ENCODE data around the gene SAMMSON.

Gene SAMMSON

DNA sequence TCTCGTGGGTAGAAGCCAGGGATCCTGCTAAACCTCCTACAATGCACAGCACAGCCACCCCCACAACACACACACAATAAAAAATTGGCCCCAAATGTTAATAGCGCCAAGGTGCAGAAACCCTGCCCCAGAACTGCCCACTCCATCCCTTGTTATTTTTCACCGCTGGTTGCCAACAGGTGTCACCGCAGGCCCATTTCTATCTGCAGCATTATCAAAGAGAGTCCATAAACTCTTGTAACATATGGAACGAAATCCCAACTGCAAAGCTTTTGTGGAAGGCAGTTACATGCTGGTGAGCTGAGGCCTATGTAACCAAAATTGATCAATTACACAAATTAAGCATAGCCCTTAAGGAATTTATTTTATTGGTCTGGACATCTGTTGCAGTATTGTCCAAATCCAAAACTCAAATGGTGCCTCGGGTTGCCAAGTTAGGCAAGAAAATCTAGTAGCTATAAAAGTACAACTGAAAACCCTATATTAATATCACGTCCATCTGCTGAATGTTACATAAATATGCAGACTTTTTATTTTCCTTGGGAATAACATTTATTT, 66.2 kb downstream of the SAMMSON start:
- TF ChIP-seq, protein P1, sequence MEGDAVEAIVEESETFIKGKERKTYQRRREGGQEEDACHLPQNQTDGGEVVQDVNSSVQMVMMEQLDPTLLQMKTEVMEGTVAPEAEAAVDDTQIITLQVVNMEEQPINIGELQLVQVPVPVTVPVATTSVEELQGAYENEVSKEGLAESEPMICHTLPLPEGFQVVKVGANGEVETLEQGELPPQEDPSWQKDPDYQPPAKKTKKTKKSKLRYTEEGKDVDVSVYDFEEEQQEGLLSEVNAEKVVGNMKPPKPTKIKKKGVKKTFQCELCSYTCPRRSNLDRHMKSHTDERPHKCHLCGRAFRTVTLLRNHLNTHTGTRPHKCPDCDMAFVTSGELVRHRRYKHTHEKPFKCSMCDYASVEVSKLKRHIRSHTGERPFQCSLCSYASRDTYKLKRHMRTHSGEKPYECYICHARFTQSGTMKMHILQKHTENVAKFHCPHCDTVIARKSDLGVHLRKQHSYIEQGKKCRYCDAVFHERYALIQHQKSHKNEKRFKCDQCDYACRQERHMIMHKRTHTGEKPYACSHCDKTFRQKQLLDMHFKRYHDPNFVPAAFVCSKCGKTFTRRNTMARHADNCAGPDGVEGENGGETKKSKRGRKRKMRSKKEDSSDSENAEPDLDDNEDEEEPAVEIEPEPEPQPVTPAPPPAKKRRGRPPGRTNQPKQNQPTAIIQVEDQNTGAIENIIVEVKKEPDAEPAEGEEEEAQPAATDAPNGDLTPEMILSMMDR (IDR thresholded peaks at IDR 0.05): no peak
- no peak for DNase-seq (ENCODE audit: low spot score)
- H3K27ac ChIP-seq: peak overlapping the region; percentile 68 to 80
- no peak overlapping the region for H3K4me3 ChIP-seq

DNA sequence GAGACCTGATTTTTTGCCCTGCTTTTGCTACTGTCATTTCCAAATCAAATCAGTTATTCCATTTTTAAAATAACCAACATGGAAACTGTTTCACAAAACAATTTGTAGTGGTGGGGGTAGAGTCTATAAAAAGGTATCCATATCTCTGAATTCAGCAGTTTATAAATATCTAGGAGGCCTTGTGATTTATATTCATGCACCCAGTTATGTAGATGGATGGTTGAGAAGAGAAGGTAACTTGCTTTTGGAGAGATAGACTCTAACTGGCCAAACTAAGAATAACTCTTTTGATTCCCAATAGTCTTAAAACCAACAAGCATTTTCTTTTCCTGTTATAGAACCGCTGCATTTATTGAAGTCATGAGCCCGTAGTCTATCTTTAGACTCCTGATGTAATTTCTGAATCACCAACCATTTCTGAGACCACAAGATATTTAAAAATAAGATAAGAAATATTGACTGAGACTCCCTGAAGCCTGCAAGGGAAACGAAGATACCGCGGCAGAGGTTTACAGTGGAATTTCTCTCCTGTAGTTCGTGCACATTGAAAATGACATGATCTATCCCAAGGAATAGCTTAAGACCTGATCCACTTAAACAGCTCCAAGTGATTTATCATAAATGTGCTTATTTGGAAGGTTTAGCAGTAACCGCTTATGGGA, 68.5 kb downstream of the SAMMSON start:
- Histone ChIP-seq H3K4me3 (peak overlapping the region; percentile 16), H3K27ac (peak overlapping the region; percentile 73 to 80)

DNA sequence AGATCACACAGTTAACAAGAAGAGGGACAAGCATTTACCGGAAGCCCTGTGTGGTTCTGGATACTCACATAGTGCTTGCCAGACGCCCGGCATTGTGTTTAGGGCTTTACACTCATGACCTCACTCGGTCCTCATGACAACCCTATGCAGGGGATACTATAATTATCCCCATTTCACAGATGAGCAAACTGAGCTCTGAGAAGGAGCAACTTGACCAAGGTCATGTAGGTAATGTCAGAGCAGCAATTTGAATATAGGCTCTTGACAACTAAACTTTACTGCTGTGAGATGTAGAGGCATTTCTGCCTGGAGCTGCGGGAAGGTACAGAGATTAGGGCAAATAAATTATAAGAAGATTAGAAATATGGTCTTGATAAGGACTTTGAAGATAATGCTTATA, 70.0 kb downstream of the SAMMSON start:
- Histone ChIP-seq H3K4me3 (no peak overlapping the region), H3K27ac (peak overlapping the region; percentile 73 to 80)
- no peak for DNase-seq (ENCODE audit: low spot score)
- TF ChIP-seq, protein P1 (IDR thresholded peaks at IDR 0.05): no peak

More for the DNA sequence above, 68.5 kb downstream of the SAMMSON start:
- TF ChIP-seq, protein P1 (IDR thresholded peaks at IDR 0.05): no peak
- no peak for DNase-seq (ENCODE audit: low spot score)

DNA sequence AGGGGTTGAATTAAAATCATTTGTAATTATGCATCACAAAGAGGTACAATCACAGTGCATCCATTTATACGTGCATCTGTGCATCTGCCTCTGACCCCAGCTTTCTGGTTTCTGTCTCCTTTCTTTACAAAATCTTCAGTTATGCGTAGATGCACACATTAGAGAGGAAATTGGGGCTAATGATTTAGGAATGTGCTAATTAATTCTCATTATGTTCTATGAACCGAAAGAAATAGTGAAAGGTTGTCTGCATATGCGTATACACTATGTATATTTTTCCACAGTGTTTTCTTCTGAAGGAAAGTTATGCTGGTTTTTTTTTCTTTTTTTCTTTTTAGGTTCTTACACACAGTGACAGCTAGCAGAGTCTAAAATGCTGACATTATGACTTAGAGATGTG, 71.6 kb downstream of the SAMMSON start:
- DNase-seq (ENCODE audit: low spot score): no peak
- TF ChIP-seq, protein P1 (IDR thresholded peaks at IDR 0.05): no peak
- no peak overlapping the region for H3K4me3 ChIP-seq
- H3K27ac ChIP-seq: peak overlapping the region; percentile 57 to 76

DNA sequence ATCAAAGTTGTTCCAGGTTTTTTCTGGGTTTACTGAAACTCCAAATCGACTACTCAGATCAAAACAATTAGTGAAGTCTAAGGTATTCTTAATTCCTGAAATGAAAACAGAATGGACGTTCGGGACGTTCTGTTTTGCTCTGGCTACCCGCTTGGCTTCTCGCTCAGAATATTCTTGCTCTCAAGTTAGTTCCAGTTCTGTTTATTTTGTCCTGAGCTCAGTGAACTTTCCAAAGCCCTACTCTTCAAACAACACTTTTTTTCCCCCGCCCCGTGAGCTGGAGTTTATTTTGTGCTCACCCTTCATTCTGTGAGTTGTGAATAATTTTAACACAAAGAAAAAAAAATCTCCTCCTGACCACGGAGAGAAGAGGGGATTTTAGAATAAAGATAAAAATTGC, 72.6 kb downstream of the SAMMSON start:
- Histone ChIP-seq H3K4me3 (peak overlapping the region; percentile 51), H3K27ac (peak overlapping the region; percentile 57 to 76)
- TF ChIP-seq, protein P1 (IDR thresholded peaks at IDR 0.05): no peak
- no peak for DNase-seq (ENCODE audit: low spot score)

DNA sequence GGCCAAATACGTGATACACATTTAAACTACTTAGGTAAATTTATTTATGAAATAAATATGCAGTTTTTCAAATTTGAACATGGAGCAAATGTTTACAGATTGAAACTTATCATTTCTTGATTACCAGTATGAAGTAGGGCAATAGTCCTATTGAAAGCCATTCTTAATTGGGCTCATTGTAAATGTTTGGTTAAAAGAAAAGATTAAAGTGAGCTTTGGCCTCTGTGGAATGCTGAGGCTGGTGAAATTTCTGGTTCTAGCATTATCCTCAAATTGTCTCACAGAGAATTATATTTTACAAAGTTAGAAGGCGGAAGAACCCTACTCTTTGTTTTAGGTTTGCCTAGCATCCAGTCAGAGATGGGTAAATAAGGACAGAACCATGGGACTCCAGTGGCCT, 73.2 kb downstream of the SAMMSON start:
- TF ChIP-seq, protein P1 (IDR thresholded peaks at IDR 0.05): no peak
- Histone ChIP-seq H3K27ac (peak overlapping the region; percentile 58 to 76), H3K4me3 (no peak overlapping the region)
- no peak for DNase-seq (ENCODE audit: low spot score)

DNA sequence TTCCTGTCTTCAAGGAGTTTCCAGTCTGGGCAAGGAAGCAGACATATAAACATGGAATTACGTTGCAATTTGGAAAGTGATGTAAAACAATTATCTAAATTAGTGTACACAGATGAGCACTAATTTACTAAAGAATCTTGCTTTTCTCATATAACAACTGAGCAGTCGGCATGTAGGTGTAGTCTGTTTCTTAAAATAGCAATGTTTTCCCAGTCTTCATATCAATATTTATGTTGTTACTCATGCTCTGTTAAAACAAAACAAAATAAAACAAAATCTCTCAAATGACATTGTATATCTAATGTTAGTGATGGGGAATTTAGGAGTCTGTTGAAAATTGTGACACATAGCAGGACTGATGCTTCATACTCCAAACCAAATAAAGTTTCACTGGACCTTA, 75.6 kb downstream of the SAMMSON start:
- H3K27ac ChIP-seq: peak overlapping the region; percentile 11 to 64
- TF ChIP-seq, protein P1 (IDR thresholded peaks at IDR 0.05): no peak

More for the DNA sequence above, 75.6 kb downstream of the SAMMSON start:
- H3K4me3 ChIP-seq: no peak overlapping the region
- DNase-seq (ENCODE audit: low spot score): no peak
